HEK293T (cell line): ENCODE measurements around the gene PRPF40B.

Source experiments
- ARNT ChIP-seq: fragments of 450-650 bp; IDR thresholded peaks from 2 replicates; pipeline ENCODE4 v1.6.1; 2017; ENCODE audit warnings: mild to moderate bottlenecking
- BHLHE40 ChIP-seq: fragments of 450-650 bp; IDR thresholded peaks from 2 replicates; pipeline ENCODE4 v1.6.1; 2016; ENCODE audit warnings: mild to moderate bottlenecking, moderate library complexity, borderline replicate concordance
- CTBP1 ChIP-seq: fragments of 450-650 bp; IDR thresholded peaks from 2 replicates; pipeline ENCODE4 v1.6.1; 2016; ENCODE audit warnings: borderline replicate concordance
- ELF4 ChIP-seq: fragments of 450-650 bp; IDR thresholded peaks from 2 replicates; pipeline ENCODE4 v1.6.1; 2017; ENCODE audit warnings: antibody characterized with exemption
- FOXA1 ChIP-seq: fragments of 450-650 bp; IDR thresholded peaks from 2 replicates; pipeline ENCODE4 v1.6.1; 2016; ENCODE audit warnings: mild to moderate bottlenecking
- FOXK2 ChIP-seq: fragments of 450-650 bp; IDR thresholded peaks from 2 replicates; pipeline ENCODE4 v1.6.1; 2016; ENCODE audit warnings: mild to moderate bottlenecking
- FOXM1 ChIP-seq: fragments of 450-650 bp; IDR thresholded peaks from 2 replicates; pipeline ENCODE4 v1.6.1; 2017; ENCODE audit warnings: mild to moderate bottlenecking, borderline replicate concordance
- NFRKB ChIP-seq: fragments of 450-650 bp; IDR thresholded peaks from 2 replicates; pipeline ENCODE4 v1.6.1; 2016; ENCODE audit warnings: mild to moderate bottlenecking, moderate library complexity
- SP1 ChIP-seq: fragments of 450-650 bp; IDR thresholded peaks from 2 replicates; pipeline ENCODE4 v1.6.1; 2017
- TARDBP ChIP-seq: fragments of 450-650 bp; IDR thresholded peaks from 2 replicates; pipeline ENCODE4 v1.6.1; 2016
- ZNF384 ChIP-seq: fragments of 450-650 bp; IDR thresholded peaks from 2 replicates; pipeline ENCODE4 v1.6.1; 2016

DNA sequence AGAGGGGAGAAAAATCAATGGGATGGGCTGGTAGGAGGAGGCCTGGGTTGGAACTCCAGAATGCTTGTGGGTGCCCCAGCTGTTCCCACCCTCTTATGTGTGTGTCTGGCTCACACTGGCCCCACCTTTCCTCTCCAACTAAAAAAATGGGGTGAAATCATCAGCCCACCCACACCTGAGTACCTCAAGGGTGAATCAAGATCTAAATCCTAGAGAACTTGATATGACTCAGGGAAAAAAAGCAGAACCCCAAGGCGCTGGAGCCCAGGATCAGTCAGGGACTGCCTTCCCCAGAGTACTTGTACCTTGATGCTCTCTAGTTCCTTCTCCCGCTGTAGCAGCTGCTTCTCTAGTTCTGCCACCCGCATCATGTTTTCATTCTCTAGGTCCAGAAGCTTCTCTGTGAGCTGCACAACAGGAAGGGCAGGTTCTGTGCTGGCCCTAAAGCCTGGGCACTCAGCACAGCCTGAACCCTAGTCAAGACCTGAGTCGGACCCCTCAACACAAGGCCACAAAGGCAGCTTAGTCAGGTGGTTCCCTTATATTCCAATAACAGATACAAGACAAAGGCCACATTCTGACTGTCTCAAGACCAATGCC lies 29.7 kb downstream of the PRPF40B start:
- TF ChIP-seq FOXA1 (no peak), BHLHE40 (no peak), ZNF384 (no peak), ELF4 (no peak), CTBP1 (no peak), TARDBP (no peak), FOXM1 (no peak), SP1 (no peak), FOXK2 (no peak), NFRKB (no peak), ARNT (no peak)
